ENCODE results near the gene ASB18. TPM values are rescaled to one million over a fixed set of nuclear protein-coding genes. Genes with fewer than 3 reads are reported as not detected.

ASB18 gene
- total and polyA plus RNA-seq, 2 of the 8 experiments (the other 6 are each of a cell fraction or from before 2014, with no cell fraction given), result not detected

DNA sequence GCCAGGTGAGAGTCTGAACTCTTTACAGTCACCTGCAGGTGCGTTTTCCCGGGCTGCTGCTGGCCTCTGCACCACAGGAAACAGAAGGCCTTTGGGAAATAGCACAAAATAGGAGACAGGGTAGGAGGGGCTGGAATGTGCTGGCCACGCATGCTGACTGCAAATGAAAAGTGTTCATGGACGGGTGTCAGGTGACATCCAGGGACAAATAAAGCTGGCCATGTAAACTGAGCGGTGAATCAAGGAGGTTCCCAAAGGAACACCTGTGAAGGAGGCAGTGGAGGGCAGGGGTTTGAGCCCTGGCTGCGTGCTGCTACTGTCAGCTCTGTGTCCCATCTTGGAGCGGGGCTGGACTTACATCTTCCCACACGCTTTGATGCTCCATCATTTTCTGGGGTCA lies 53.7 kb downstream of the ASB18 start (continued):
- TF ChIP-seq KDM4A (IDR thresholded peaks at IDR 0.05; ENCODE audit: low read depth, low read length, severe bottlenecking) (no peak), CBX8 (IDR thresholded peaks at IDR 0.05; ENCODE audit: borderline replicate concordance, low read depth, low read length) (no peak), YY1 (IDR thresholded peaks at IDR 0.05; ENCODE audit: low read depth, low read length) (no peak), GABPA (IDR thresholded peaks at IDR 0.05; ENCODE audit: borderline replicate concordance, insufficient read depth, low read length) (no peak), BACH1 (IDR thresholded peaks at IDR 0.05; ENCODE audit: low read length) (no peak)
- TF ChIP-seq, protein P1, sequence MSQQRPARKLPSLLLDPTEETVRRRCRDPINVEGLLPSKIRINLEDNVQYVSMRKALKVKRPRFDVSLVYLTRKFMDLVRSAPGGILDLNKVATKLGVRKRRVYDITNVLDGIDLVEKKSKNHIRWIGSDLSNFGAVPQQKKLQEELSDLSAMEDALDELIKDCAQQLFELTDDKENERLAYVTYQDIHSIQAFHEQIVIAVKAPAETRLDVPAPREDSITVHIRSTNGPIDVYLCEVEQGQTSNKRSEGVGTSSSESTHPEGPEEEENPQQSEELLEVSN (IDR thresholded peaks at IDR 0.05), result no peak

All from H1 (cell line).